ENCODE results near the gene CDK6.

DNA sequence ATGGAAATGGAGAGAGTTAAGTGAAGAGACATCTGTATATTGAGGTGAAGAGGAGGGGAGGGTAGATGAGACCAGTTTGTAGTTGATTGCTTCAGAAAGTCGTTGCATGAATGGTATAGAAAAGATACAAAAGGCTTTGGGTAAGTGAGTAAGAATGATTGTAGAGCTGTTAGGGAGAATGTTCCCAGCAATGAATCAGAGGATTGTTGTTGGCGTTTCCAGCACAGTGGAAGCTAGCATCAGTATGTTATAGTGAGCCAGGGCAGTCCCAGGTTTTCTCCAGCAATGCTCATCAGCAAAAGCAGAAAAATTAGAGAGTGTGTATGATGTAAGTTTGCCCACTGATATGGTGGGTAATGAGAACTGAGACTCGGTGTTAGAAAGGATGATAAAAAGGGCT lies 15.4 kb upstream of the CDK6 start:
- TF ChIP-seq CTCF (conservative IDR thresholded peaks at IDR 0.05 in 1 of 2, IDR thresholded peaks at IDR 0.05 in 1 of 2; ENCODE audit: extremely low read depth in 1 of 2, insufficient read depth in 1 of 2, low read depth in 1 of 2, low read length in 2 of 2) = no peak
- TF ChIP-seq EZH2 (IDR thresholded peaks at IDR 0.05; ENCODE audit: borderline replicate concordance, low read length) = no peak

Data from mammary epithelial cell (primary cell).